Tibial nerve (tissue), 4 donors: ENCODE results near the gene PLAU.

ENCODE experiments used
- EP300 ChIP-seq, 2 donors: sonication (generic); formaldehyde crosslinking; IDR thresholded peaks; one replicate each; pipeline ENCODE4 v1.6.1; 2017; ENCODE audit warnings: antibody characterized with exemption in 2 of 2, mild to moderate bottlenecking in 1 of 2
- POLR2A ChIP-seq, 2 donors: fragments of 450-650 bp; IDR thresholded peaks; one replicate each; pipeline ENCODE4 v1.6.1; 2017; ENCODE audit warnings: antibody characterized with exemption in 2 of 2, mild to moderate bottlenecking in 2 of 2, moderate library complexity in 2 of 2
- TF ChIP-seq, protein P1 (sequence below), 5 experiments: fragments of 200-600 bp in 3 of 5; fragments of 450-650 bp in 2 of 5; sonication (generic) in 3 of 5; IDR thresholded peaks; one replicate each; pipeline ENCODE4 v1.5.1; 2016 to 2019; ENCODE audit warnings: antibody characterized with exemption in 5 of 5, mild to moderate bottlenecking in 3 of 5, moderate library complexity in 2 of 5

DNA sequence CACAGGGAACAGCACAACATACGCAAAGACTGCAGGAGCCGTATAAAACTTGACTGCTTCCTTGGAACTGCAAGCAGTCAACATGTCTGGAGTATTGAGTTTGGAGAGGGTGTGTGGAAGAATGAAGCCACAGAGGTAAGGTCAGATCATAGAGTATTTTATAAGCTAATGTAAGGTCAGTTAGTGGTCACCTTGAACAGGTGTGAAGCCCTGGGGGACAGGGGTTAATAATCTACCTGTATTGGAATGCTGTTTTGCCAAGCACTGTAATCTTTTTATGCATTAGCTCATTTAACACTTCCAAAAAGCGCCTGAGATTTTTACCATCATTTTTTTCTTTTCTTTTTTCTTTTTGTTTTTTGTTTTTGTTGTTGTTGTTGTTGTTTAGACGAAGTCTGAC, 23.1 kb downstream of the PLAU start:
- TF ChIP-seq, protein P1, sequence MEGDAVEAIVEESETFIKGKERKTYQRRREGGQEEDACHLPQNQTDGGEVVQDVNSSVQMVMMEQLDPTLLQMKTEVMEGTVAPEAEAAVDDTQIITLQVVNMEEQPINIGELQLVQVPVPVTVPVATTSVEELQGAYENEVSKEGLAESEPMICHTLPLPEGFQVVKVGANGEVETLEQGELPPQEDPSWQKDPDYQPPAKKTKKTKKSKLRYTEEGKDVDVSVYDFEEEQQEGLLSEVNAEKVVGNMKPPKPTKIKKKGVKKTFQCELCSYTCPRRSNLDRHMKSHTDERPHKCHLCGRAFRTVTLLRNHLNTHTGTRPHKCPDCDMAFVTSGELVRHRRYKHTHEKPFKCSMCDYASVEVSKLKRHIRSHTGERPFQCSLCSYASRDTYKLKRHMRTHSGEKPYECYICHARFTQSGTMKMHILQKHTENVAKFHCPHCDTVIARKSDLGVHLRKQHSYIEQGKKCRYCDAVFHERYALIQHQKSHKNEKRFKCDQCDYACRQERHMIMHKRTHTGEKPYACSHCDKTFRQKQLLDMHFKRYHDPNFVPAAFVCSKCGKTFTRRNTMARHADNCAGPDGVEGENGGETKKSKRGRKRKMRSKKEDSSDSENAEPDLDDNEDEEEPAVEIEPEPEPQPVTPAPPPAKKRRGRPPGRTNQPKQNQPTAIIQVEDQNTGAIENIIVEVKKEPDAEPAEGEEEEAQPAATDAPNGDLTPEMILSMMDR (IDR thresholded peaks at IDR 0.05) = no peak
- TF ChIP-seq EP300 (IDR thresholded peaks at IDR 0.05) (no peak), POLR2A (IDR thresholded peaks at IDR 0.05) (no peak)
